IMR-90 (cell line): Measurements from ENCODE around the gene ABI3BP. TPM values are rescaled to one million over a fixed set of nuclear protein-coding genes. Genes with fewer than 3 reads are reported as not detected.

Experiments used
- ATAC-seq: fragments of 200-7000 bp; cut with Tn5 transposase; 2 replicates; pipeline ENCODE4 v1.9.1; 2020; ENCODE audit warnings: low read depth, mild to moderate bottlenecking, moderate library complexity
- BruUV-seq: library from RNA; stranded (reverse); fragments of 400-500 nt; replicated peaks from 2 replicates; lab custom pipeline; 2021; lab: Mats Ljungman, UMichigan
- CTCF ChIA-PET: fragments of 300-600 bp; formaldehyde crosslinking; extraction: SDS; loops from one replicate; lab custom pipeline; 2021; ENCODE audit warnings: antibody characterized with exemption; lab: Yijun Ruan, JAX
- POLR2A ChIA-PET: fragments of 300-600 bp; sonication (Branson Sonifier 250); formaldehyde crosslinking; loops from one replicate; lab custom pipeline; 2022; ENCODE audit warnings: antibody characterized with exemption; ENCODE audit not compliant: unreplicated experiment; lab: Charles Lee
- DNase-seq: peaks from one replicate; pipeline ENCODE4 v3.0.0; 2013
- H2AFZ ChIP-seq: replicated peaks from 2 replicates; pipeline ENCODE3; 2013; ENCODE audit warnings: low read length, mild to moderate bottlenecking; ENCODE audit not compliant: poor library complexity
- H2AK5ac ChIP-seq: 2 replicates; pipeline ENCODE4 v1.6.1; 2013; ENCODE audit warnings: low read depth, low read length, inconsistent platforms
- H2AK9ac ChIP-seq: replicated peaks from 2 replicates; pipeline ENCODE3; 2013; ENCODE audit warnings: mild to moderate bottlenecking, low read depth, low read length, moderate library complexity; ENCODE audit not compliant: poor library complexity
- H2BK120ac ChIP-seq: 2 replicates; pipeline ENCODE4 v1.6.1; 2013; ENCODE audit warnings: low read depth, low read length, inconsistent platforms
- H2BK15ac ChIP-seq: 3 replicates; pipeline ENCODE4 v1.6.1; 2013; ENCODE audit warnings: low read depth, low read length, inconsistent platforms
- H2BK20ac ChIP-seq: 2 replicates; pipeline ENCODE4 v1.6.1; 2013; ENCODE audit warnings: low read depth, mild to moderate bottlenecking, inconsistent platforms, low read length, moderate library complexity
- H2BK5ac ChIP-seq: 2 replicates; pipeline ENCODE4 v1.6.1; 2013; ENCODE audit warnings: mild to moderate bottlenecking, low read depth, low read length, inconsistent platforms; ENCODE audit not compliant: poor library complexity, severe bottlenecking
- H3K14ac ChIP-seq: replicated peaks from 2 replicates; pipeline ENCODE4 v1.6.1; 2013; ENCODE audit warnings: low read depth, low read length, inconsistent platforms
- H3K18ac ChIP-seq: 2 replicates; pipeline ENCODE4 v1.6.1; 2013; ENCODE audit warnings: low read depth, low read length, control low read depth
- H3K23ac ChIP-seq: 2 replicates; pipeline ENCODE4 v1.6.1; 2013; ENCODE audit warnings: low read depth, low read length, inconsistent platforms
- H3K27ac ChIP-seq: 2 replicates; pipeline ENCODE4 v1.5.1; 2013; ENCODE audit warnings: mild to moderate bottlenecking, control low read depth, low read length; ENCODE audit not compliant: insufficient read depth
- H3K27me3 ChIP-seq: 2 replicates; pipeline ENCODE4 v1.6.1; 2013; ENCODE audit warnings: low read length; ENCODE audit not compliant: control insufficient read depth, insufficient read depth
- H3K36me3 ChIP-seq: 2 replicates; pipeline ENCODE4 v1.6.1; 2013; ENCODE audit warnings: low read length, mixed read lengths; ENCODE audit not compliant: control insufficient read depth, insufficient read depth
- H3K4ac ChIP-seq: 2 replicates; pipeline ENCODE4 v1.6.1; 2013; ENCODE audit warnings: low read depth, low read length, inconsistent platforms
- H3K4me1 ChIP-seq: 2 replicates; pipeline ENCODE4 v1.6.1; 2013; ENCODE audit warnings: low read length, mixed read lengths; ENCODE audit not compliant: control insufficient read depth, insufficient read depth
- H3K4me2 ChIP-seq: 2 replicates; pipeline ENCODE4 v1.6.1; 2013; ENCODE audit warnings: low read depth, mild to moderate bottlenecking, control low read depth, low read length, moderate library complexity
- H3K4me3 ChIP-seq: 2 replicates; pipeline ENCODE4 v1.5.1; 2013; ENCODE audit warnings: low read depth, mild to moderate bottlenecking, control low read depth, low read length, moderate library complexity; ENCODE audit not compliant: insufficient read depth
- H3K56ac ChIP-seq: 2 replicates; pipeline ENCODE4 v1.6.1; 2013; ENCODE audit warnings: low read length, inconsistent platforms; ENCODE audit not compliant: insufficient read depth; ENCODE audit errors: extremely low read depth
- H3K79me1 ChIP-seq, 2 experiments: 2 replicates each; pipeline ENCODE4 v1.6.1; 2013; ENCODE audit warnings: low read length in 2 of 2, inconsistent platforms in 1 of 2, low read depth in 1 of 2
- H3K9ac ChIP-seq: 2 replicates; pipeline ENCODE4 v1.6.1; 2013; ENCODE audit warnings: low read depth, low read length, control low read depth
- H3K9me1 ChIP-seq: 2 replicates; pipeline ENCODE4 v1.6.1; 2013; ENCODE audit warnings: low read length, inconsistent platforms; ENCODE audit not compliant: insufficient read depth
- H3K9me3 ChIP-seq: 2 replicates; pipeline ENCODE4 v1.6.1; 2013; ENCODE audit warnings: low read length; ENCODE audit not compliant: control insufficient read depth, insufficient read depth
- H4K20me1 ChIP-seq: 2 replicates; pipeline ENCODE4 v1.6.1; 2013; ENCODE audit warnings: low read length, inconsistent platforms; ENCODE audit not compliant: insufficient read depth
- H4K5ac ChIP-seq: 2 replicates; pipeline ENCODE4 v1.6.1; 2013; ENCODE audit warnings: mild to moderate bottlenecking, low read depth, low read length, control low read depth
- H4K8ac ChIP-seq, 2 experiments: 2 replicates each; pipeline ENCODE4 v1.6.1; 2013; ENCODE audit warnings: low read depth in 2 of 2, low read length in 2 of 2, control low read depth in 1 of 2, inconsistent platforms in 1 of 2
- H4K91ac ChIP-seq: 2 replicates; pipeline ENCODE4 v1.6.1; 2013; ENCODE audit warnings: low read depth, low read length, inconsistent platforms; ENCODE audit not compliant: insufficient read depth
- MAFK ChIP-seq: IDR thresholded peaks from 2 replicates; pipeline ENCODE4 v1.6.1; 2012; ENCODE audit warnings: low read depth, low read length, improper control_type of control experiment
- MAZ ChIP-seq: IDR thresholded peaks from 2 replicates; pipeline ENCODE4 v1.6.1; 2012; ENCODE audit warnings: low read depth, mild to moderate bottlenecking, low read length, improper control_type of control experiment, moderate library complexity, borderline replicate concordance
- NFE2L2 ChIP-seq: fragments of 150-350 bp; IDR thresholded peaks from 2 replicates; pipeline ENCODE4 v1.6.1; 2016; ENCODE audit warnings: low read depth, mild to moderate bottlenecking, low read length
- RCOR1 ChIP-seq: IDR thresholded peaks from 2 replicates; pipeline ENCODE4 v1.6.1; 2012; ENCODE audit warnings: mild to moderate bottlenecking, low read length, improper control_type of control experiment; ENCODE audit not compliant: insufficient replicate concordance
- SMC3 ChIP-seq: fragments of 150-350 bp; IDR thresholded peaks from 2 replicates; pipeline ENCODE4 v1.6.1; 2016; ENCODE audit warnings: low read depth, mild to moderate bottlenecking, antibody characterized with exemption, low read length, moderate library complexity
- WGBS, 2 experiments: methylation state at CpG; one replicate each; pipeline versions ENCODE4 v1.1.5 to v1.1.7; 2013; ENCODE audit warnings: missing lambda C conversion rate in 2 of 2; ENCODE audit not compliant: insufficient read length in 1 of 2; ENCODE audit errors: extremely low coverage in 2 of 2; 5-methylcytosine and 5-hydroxymethylcytosine counted together
- dilution Hi-C: fragments of 300-500 bp; cut with HindIII; formaldehyde crosslinking; loops from one replicate; pipeline ENCODE4 v1.14.3; 2018; ENCODE audit warnings: low sequenced_read_pairs; ENCODE audit not compliant: unreplicated experiment
- in situ Hi-C: fragments of 300-500 bp; cut with MboI; formaldehyde crosslinking; loops from 3 replicates; pipeline ENCODE4 v1.14.3; 2019; ENCODE audit warnings: low sequenced_read_pairs, inconsistent platforms, mixed read lengths
- intact Hi-C: fragments of 100-400 bp; cut with micrococcal nuclease; formaldehyde crosslinking; loops from 2 replicates; pipeline ENCODE4 v1.10.0; 2022
- polyA plus RNA-seq, 3 experiments: library from polyadenylated mRNA; depleted of rRNA; stranded (reverse); fragments of >200 nt; gene quantifications; 2 replicates each; pipeline ENCODE4 v1.2.3, GENCODE V29; 2012; ENCODE audit warnings: low replicate concordance in 1 of 3
- total RNA-seq: library from RNA; depleted of rRNA; stranded (reverse); fragments of >200 nt; gene quantifications from 2 replicates; pipeline ENCODE4 v1.2.3, GENCODE V29; 2012
- TF ChIP-seq, protein P1 (sequence below): conservative IDR thresholded peaks from 2 replicates; pipeline ENCODE4 v1.5.1; 2012; ENCODE audit warnings: mild to moderate bottlenecking, low read depth, low read length, improper control_type of control experiment

Gene ABI3BP
- total and polyA plus RNA-seq, 2 of the 4 experiments (the other 2 are of a cell fraction): 3.0 to 26.7 TPM

- Histone ChIP-seq H3K36me3 (no peaks in the 10 kb centered on the region), H4K5ac (no peak overlapping the region), H3K27ac (no peak overlapping the region), H3K79me1 (no peaks in the 10 kb centered on the region), H3K4me2 (no peak overlapping the region), H2BK5ac (no peak overlapping the region), H4K91ac (no peak overlapping the region), H3K9ac (no peak overlapping the region), H3K18ac (no peak overlapping the region), H3K56ac (no peak overlapping the region), H2AFZ (peak overlapping the region; percentile 5), H4K20me1 (no peaks in the 10 kb centered on the region), H3K27me3 (no peaks in the 10 kb centered on the region), H3K4ac (no peak overlapping the region), H3K4me3 (no peak overlapping the region), H2BK120ac (no peak overlapping the region), H3K14ac (no peak overlapping the region), H2BK20ac (no peak overlapping the region), H2BK15ac (no peak overlapping the region), H2AK9ac (no peak overlapping the region), H2AK5ac (no peak overlapping the region), H3K23ac (no peak overlapping the region), H3K9me3 (no peaks in the 10 kb centered on the region), H3K9me1 (no peaks in the 10 kb centered on the region), H3K4me1 (no peaks in the 10 kb centered on the region), H4K8ac (no peak overlapping the region)
- no peak for ATAC-seq
- DNase-seq: no peak
- in situ Hi-C loops: no loop called here
- no TSS peak for BruUV-seq
- intact Hi-C loops: no loop called here
- TF ChIP-seq, protein P1, sequence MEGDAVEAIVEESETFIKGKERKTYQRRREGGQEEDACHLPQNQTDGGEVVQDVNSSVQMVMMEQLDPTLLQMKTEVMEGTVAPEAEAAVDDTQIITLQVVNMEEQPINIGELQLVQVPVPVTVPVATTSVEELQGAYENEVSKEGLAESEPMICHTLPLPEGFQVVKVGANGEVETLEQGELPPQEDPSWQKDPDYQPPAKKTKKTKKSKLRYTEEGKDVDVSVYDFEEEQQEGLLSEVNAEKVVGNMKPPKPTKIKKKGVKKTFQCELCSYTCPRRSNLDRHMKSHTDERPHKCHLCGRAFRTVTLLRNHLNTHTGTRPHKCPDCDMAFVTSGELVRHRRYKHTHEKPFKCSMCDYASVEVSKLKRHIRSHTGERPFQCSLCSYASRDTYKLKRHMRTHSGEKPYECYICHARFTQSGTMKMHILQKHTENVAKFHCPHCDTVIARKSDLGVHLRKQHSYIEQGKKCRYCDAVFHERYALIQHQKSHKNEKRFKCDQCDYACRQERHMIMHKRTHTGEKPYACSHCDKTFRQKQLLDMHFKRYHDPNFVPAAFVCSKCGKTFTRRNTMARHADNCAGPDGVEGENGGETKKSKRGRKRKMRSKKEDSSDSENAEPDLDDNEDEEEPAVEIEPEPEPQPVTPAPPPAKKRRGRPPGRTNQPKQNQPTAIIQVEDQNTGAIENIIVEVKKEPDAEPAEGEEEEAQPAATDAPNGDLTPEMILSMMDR: no peak
- TF ChIP-seq MAZ: no peak
- TF ChIP-seq SMC3: no peak
- TF ChIP-seq MAFK: no peak
- no peak for TF ChIP-seq RCOR1
- TF ChIP-seq NFE2L2: no peak
- ChIA-PET POLR2A (no interaction called here), CTCF (no interaction called here)
- dilution Hi-C loops: no loop called here
- no CpG with 5 or more reads among the region's 2 CpGs for WGBS, 2 experiments
Observed at GRCh38 chr3:101026244-101026643, 33.0 kb upstream of the ABI3BP start.
